ENCODE measurements around the gene BRWD1. TPM values are rescaled to one million over a fixed set of nuclear protein-coding genes. Genes with fewer than 3 reads are reported as not detected.

Gene BRWD1
- polyA plus RNA-seq, 3 donors = 12.1 to 16.8 (median 12.7) TPM

- Histone ChIP-seq H3K27ac (ENCODE audit: low read depth in 1 of 2, low read length in 2 of 2) (peak overlapping the region in 1 of 2 donors; percentile 76), H3K79me2 (ENCODE audit: insufficient read depth, low read length) (peaks cover 22% of the 10 kb centered on the region), H3K36me3 (replicated peaks in 1 of 2; ENCODE audit: control insufficient read depth in 1 of 2, insufficient read depth in 2 of 2, low read length in 2 of 2) (no peaks in the 10 kb centered on the region), H3K4me3 (replicated peaks in 1 of 3; ENCODE audit: low read depth in 2 of 3, low read length in 3 of 3) (peak overlapping the region in 1 of 3 experiments; percentile 38), H3K9me3 (replicated peaks in 1 of 2; ENCODE audit: control insufficient read depth in 1 of 2, insufficient read depth in 1 of 2, low read length in 2 of 2) (no peaks in the 10 kb centered on the region), H4K20me1 (ENCODE audit: insufficient read depth, low read length) (peaks cover 6% of the 10 kb centered on the region), H3K27me3 (ENCODE audit: control insufficient read depth in 2 of 2, insufficient read depth in 2 of 2, low read length in 2 of 2) (no peaks in the 10 kb centered on the region), H3K4me1 (ENCODE audit: control insufficient read depth in 1 of 2, insufficient read depth in 2 of 2, low read length in 2 of 2) (peaks cover 26 to 39% of the 10 kb centered on the region in 2 donors), H2AFZ (ENCODE audit: insufficient read depth, low read depth, low read length, poor library complexity, severe bottlenecking) (no peak overlapping the region), H3K9ac (ENCODE audit: insufficient read depth, low read length, poor library complexity, severe bottlenecking) (no peak overlapping the region), H3K4me2 (replicated peaks; ENCODE audit: extremely low read depth, low read length, poor library complexity, severe bottlenecking) (peak overlapping the region; percentile 62)
- Mint-ChIP-seq H3K9me3 (no peaks in the 10 kb centered on the region), H3K4me3 (no peak overlapping the region), H3K36me3 (peaks cover 0 to 2% of the 10 kb centered on the region in 2 donors), H3K4me1 (peaks cover 35% of the 10 kb centered on the region), H3K27ac (peak overlapping the region in 6 of 7 donors; percentile 6 to 87 (median 78)), H3K27me3 (ENCODE audit: low read depth in 3 of 3) (peaks cover 0 to 2% (median 2%) of the 10 kb centered on the region in 3 donors)
- 100% methylated on average over 3 of the region's 6 CpGs for WGBS (ENCODE audit: insufficient coverage)
- no peak for DNase-seq
- intact Hi-C loops (cut with micrococcal nuclease) = loop anchor here (2.0 to 10.0 kb wide), 2 partner anchors 74 to 128 kb away; partner anchors contain the start of gene LCA5L (in 1 of the 2)
- TF ChIP-seq, protein P1, sequence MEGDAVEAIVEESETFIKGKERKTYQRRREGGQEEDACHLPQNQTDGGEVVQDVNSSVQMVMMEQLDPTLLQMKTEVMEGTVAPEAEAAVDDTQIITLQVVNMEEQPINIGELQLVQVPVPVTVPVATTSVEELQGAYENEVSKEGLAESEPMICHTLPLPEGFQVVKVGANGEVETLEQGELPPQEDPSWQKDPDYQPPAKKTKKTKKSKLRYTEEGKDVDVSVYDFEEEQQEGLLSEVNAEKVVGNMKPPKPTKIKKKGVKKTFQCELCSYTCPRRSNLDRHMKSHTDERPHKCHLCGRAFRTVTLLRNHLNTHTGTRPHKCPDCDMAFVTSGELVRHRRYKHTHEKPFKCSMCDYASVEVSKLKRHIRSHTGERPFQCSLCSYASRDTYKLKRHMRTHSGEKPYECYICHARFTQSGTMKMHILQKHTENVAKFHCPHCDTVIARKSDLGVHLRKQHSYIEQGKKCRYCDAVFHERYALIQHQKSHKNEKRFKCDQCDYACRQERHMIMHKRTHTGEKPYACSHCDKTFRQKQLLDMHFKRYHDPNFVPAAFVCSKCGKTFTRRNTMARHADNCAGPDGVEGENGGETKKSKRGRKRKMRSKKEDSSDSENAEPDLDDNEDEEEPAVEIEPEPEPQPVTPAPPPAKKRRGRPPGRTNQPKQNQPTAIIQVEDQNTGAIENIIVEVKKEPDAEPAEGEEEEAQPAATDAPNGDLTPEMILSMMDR (IDR thresholded peaks at IDR 0.05) = no peak
These were observed 3.3 kb upstream of the BRWD1 start for GRCh38 chr21:39316729-39317128.

DNA sequence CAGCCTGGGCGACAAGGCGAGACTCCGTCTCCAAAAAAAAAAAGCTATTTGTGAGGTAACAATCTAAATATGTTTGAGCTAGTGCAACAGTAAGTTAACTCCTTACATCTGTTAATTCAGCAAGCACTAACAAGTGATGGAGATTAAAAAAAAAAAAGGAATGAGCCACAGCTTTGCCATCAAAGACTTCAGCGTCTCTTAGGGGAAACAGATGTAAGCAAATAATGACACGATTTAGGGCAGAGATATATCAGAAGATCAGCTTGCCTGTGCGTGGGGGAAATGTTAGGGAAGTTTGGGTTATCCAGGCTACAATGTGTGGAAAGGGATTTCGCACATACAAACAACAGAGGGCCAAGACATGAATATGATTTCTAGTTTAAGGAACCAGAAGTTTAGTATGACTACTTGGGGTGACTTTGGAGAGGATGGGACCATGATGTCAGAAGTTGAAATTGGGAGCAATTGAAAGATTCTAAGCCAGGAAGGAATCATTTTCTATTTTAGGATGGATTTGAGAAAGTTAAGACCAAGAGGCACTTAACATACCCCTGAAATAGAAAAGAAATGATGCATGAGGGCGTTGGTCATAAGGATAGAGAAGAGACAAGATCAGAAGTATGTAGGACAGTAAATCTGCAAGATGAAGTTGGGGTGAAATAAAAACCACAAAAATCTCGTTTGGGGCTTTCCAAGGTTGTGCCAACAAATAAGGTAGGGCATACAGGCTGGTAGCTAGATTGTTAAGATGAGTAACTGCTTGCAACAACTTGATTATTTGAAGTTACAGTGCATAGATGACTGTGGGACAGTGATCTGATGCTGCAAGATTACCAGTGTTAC lies 2.4 kb upstream of the BRWD1 start:
- H3K36me3 ChIP-seq (replicated peaks in 1 of 2; ENCODE audit: control insufficient read depth in 1 of 2, insufficient read depth in 2 of 2, low read length in 2 of 2) = peaks cover under 1% of the 10 kb centered on the region in 2 donors
- intact Hi-C loops (cut with micrococcal nuclease) = loop anchor here (2.0 to 10.0 kb wide), 2 partner anchors 75 to 129 kb away; partner anchors contain the start of gene LCA5L (in 1 of the 2)
- no peak overlapping the region for H2AFZ ChIP-seq (ENCODE audit: insufficient read depth, low read depth, low read length, poor library complexity, severe bottlenecking)
- H3K79me2 ChIP-seq (ENCODE audit: insufficient read depth, low read length) = peaks cover 31% of the 10 kb centered on the region
- H3K4me1 ChIP-seq (ENCODE audit: control insufficient read depth in 1 of 2, insufficient read depth in 2 of 2, low read length in 2 of 2) = peaks cover 26 to 43% of the 10 kb centered on the region in 2 donors
- no peak overlapping the region for H3K4me3 Mint-ChIP-seq
- H3K4me1 Mint-ChIP-seq = peaks cover 36% of the 10 kb centered on the region
- H3K36me3 Mint-ChIP-seq = peaks cover 0 to 9% of the 10 kb centered on the region in 2 donors
- no peak overlapping the region for H3K4me3 ChIP-seq (replicated peaks in 1 of 3; ENCODE audit: low read depth in 2 of 3, low read length in 3 of 3)
- H3K9me3 Mint-ChIP-seq = no peaks in the 10 kb centered on the region
- no peak overlapping the region for H3K4me2 ChIP-seq (replicated peaks; ENCODE audit: extremely low read depth, low read length, poor library complexity, severe bottlenecking)
- 78% methylated on average over 6 of the region's 9 CpGs for WGBS (ENCODE audit: insufficient coverage)
- H3K9ac ChIP-seq (ENCODE audit: insufficient read depth, low read length, poor library complexity, severe bottlenecking) = no peak overlapping the region
- TF ChIP-seq, protein P1 (IDR thresholded peaks at IDR 0.05) = no peak
- no peaks in the 10 kb centered on the region for H3K27me3 ChIP-seq (ENCODE audit: control insufficient read depth in 2 of 2, insufficient read depth in 2 of 2, low read length in 2 of 2)
- DNase-seq = peak; percentile 18 to 71 (median 42)
- H4K20me1 ChIP-seq (ENCODE audit: insufficient read depth, low read length) = peaks cover 14% of the 10 kb centered on the region
- H3K27ac Mint-ChIP-seq = peak overlapping the region in 4 of 7 donors; percentile 1 to 79 (median 7)
- no peaks in the 10 kb centered on the region for H3K9me3 ChIP-seq (replicated peaks in 1 of 2; ENCODE audit: control insufficient read depth in 1 of 2, insufficient read depth in 1 of 2, low read length in 2 of 2)
- no peak overlapping the region for H3K27ac ChIP-seq (ENCODE audit: low read depth in 1 of 2, low read length in 2 of 2)
- H3K27me3 Mint-ChIP-seq (ENCODE audit: low read depth in 3 of 3) = peaks cover 0 to 2% (median 0%) of the 10 kb centered on the region in 3 donors

Data from CD14-positive monocyte (primary cell).